ENCODE measurements around the gene NCK2.

DNA sequence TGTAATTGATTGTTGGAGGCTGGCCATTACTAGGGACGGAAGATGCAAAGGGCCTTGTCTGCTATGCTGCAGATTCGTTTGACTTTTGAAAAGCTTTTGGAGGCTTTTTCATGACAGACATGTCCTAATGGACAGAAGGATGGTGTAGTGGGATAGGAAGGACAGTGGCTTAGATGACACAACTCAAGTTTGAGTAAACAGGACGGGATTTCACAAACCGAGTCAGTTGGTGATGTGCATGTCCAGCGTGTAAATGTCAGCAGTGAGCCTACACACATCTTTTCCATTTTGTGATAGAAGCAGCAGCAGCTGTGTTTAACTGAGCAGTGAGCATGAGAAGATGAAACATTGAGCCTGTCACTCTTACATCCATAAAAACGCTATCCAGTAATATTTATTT, 76.0 kb downstream of the NCK2 start:
- TF ChIP-seq, protein P1, sequence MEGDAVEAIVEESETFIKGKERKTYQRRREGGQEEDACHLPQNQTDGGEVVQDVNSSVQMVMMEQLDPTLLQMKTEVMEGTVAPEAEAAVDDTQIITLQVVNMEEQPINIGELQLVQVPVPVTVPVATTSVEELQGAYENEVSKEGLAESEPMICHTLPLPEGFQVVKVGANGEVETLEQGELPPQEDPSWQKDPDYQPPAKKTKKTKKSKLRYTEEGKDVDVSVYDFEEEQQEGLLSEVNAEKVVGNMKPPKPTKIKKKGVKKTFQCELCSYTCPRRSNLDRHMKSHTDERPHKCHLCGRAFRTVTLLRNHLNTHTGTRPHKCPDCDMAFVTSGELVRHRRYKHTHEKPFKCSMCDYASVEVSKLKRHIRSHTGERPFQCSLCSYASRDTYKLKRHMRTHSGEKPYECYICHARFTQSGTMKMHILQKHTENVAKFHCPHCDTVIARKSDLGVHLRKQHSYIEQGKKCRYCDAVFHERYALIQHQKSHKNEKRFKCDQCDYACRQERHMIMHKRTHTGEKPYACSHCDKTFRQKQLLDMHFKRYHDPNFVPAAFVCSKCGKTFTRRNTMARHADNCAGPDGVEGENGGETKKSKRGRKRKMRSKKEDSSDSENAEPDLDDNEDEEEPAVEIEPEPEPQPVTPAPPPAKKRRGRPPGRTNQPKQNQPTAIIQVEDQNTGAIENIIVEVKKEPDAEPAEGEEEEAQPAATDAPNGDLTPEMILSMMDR (IDR thresholded peaks at IDR 0.05; ENCODE audit: low read depth, low read length, poor library complexity, severe bottlenecking), result no peak
- TF ChIP-seq EZH2phosphoT487 (IDR thresholded peaks at IDR 0.05; ENCODE audit: borderline replicate concordance, low read length), result no peak

All from DOHH2 (cell line).